HCT116 (cell line): ENCODE results near the gene PCDH1. TPM values are rescaled to one million over a fixed set of nuclear protein-coding genes. Genes with fewer than 3 reads are reported as not detected.

Experiments used
- ATAC-seq: fragments of 200-7000 bp; cut with Tn5 transposase; 2 replicates; pipeline ENCODE4 v1.9.1; 2020; ENCODE audit warnings: mild to moderate bottlenecking, moderate library complexity
- BruUV-seq: library from RNA; stranded (reverse); fragments of 400-500 nt; replicated peaks from 2 replicates; lab custom pipeline; 2021; lab: Mats Ljungman, UMichigan
- CTCF ChIA-PET: fragments of 300-600 bp; sonication (Branson Sonifier 250); formaldehyde crosslinking; loops from one replicate; lab custom pipeline; 2021; ENCODE audit warnings: antibody characterized with exemption; lab: Charles Lee
- POLR2A ChIA-PET: fragments of 300-600, 350-600 bp; sonication (Branson Sonifier 250); formaldehyde crosslinking; loops from one replicate; lab custom pipeline; 2021; ENCODE audit warnings: antibody characterized with exemption; lab: Charles Lee
- RAD21 ChIA-PET, 2 experiments: fragments of 300-600 bp; sonication (Branson Sonifier 250); formaldehyde crosslinking; loops; one replicate each; lab custom pipeline; 2023; ENCODE audit warnings: low total read pairs in 2 of 2; ENCODE audit not compliant: uncharacterized antibody in 2 of 2, unreplicated experiment in 2 of 2, low non-redundant PET in 1 of 2; lab: Charles Lee
- DNase-seq: peaks from one replicate; pipeline ENCODE4 v3.0.0-alpha.2; 2010; ENCODE audit warnings: low read depth, low spot score
- H2AFZ ChIP-seq: fragments of 200-600 bp; shearing (Covaris generic), sonication (generic); 2 replicates; pipeline ENCODE4 v1.6.1; 2017; ENCODE audit warnings: low read depth, mixed run types, mixed read lengths, antibody characterized with exemption, low read length; ENCODE audit not compliant: poor library complexity, severe bottlenecking
- H3K27ac ChIP-seq: 2 replicates; pipeline ENCODE4 v1.5.1; 2012; ENCODE audit warnings: low read depth, low read length
- H3K27me3 ChIP-seq: fragments of 200-600 bp; sonication (generic); 2 replicates; pipeline ENCODE4 v1.6.1; 2016; ENCODE audit warnings: mixed run types, low read length, mixed read lengths; ENCODE audit not compliant: insufficient read depth
- H3K36me3 ChIP-seq, 2 experiments: fragments of 200-500 bp in 1 of 2; fragments of 200-600 bp in 1 of 2; sonication (Bioruptor generic) in 1 of 2; sonication (generic) in 1 of 2; 2 replicates each; pipeline versions ENCODE4 v1.5.1 to v1.6.1; 2014 to 2016; ENCODE audit warnings: low read length in 2 of 2, inconsistent platforms in 1 of 2, mixed read lengths in 1 of 2, mixed run types in 1 of 2; ENCODE audit not compliant: insufficient read depth in 2 of 2, control insufficient read depth in 1 of 2
- H3K4me1 ChIP-seq, 2 experiments: fragments of 200-600 bp in 1 of 2; sonication (generic) in 1 of 2; 2 replicates each; pipeline versions ENCODE4 v1.5.1 to v1.6.1; 2012 to 2017; ENCODE audit warnings: low read length in 2 of 2, inconsistent platforms in 1 of 2, mild to moderate bottlenecking in 1 of 2, mixed read lengths in 1 of 2, mixed run types in 1 of 2, moderate library complexity in 1 of 2; ENCODE audit not compliant: insufficient read depth in 2 of 2, control insufficient read depth in 1 of 2
- H3K4me2 ChIP-seq: fragments of 200-600 bp; sonication (generic); 2 replicates; pipeline ENCODE4 v1.6.1; 2017; ENCODE audit warnings: mixed run types, low read length, mixed read lengths
- H3K4me3 ChIP-seq, 2 experiments: fragments of 200-600 bp in 1 of 2; sonication (generic) in 1 of 2; replicated peaks in 1 of 2; 2 replicates each; pipeline ENCODE4 v1.5.1; 2011 to 2016; ENCODE audit warnings: low read length in 2 of 2, control low read depth in 1 of 2, low read depth in 1 of 2, mild to moderate bottlenecking in 1 of 2, mixed read lengths in 1 of 2, mixed run types in 1 of 2
- H3K79me2 ChIP-seq: fragments of 200-600 bp; sonication (generic); 2 replicates; pipeline ENCODE4 v1.6.1; 2017; ENCODE audit warnings: mild to moderate bottlenecking, mixed run types, low read length, moderate library complexity, mixed read lengths; ENCODE audit not compliant: insufficient read depth
- H3K9ac ChIP-seq: fragments of 200-600 bp; sonication (generic); 2 replicates; pipeline ENCODE4 v1.6.1; 2016; ENCODE audit warnings: low read length, mixed read lengths
- H3K9me2 ChIP-seq: fragments of 200-600 bp; sonication (generic), shearing (Covaris generic); 2 replicates; pipeline ENCODE4 v1.6.1; 2017; ENCODE audit warnings: mixed run types, mild to moderate bottlenecking, moderate library complexity; ENCODE audit not compliant: insufficient read depth
- H3K9me3 ChIP-seq, 2 experiments: fragments of 200-500 bp in 1 of 2; fragments of 200-600 bp in 1 of 2; sonication (Bioruptor generic) in 1 of 2; sonication (generic) in 1 of 2; 2 replicates each; pipeline ENCODE4 v1.6.1; 2014 to 2017; ENCODE audit warnings: low read length in 2 of 2, mixed read lengths in 2 of 2, inconsistent platforms in 1 of 2, low read depth in 1 of 2, mild to moderate bottlenecking in 1 of 2, mixed run types in 1 of 2, moderate library complexity in 1 of 2; ENCODE audit not compliant: control insufficient read depth in 1 of 2, insufficient read depth in 1 of 2
- H4K20me1 ChIP-seq: fragments of 200-600 bp; sonication (generic), shearing (Covaris generic); 2 replicates; pipeline ENCODE4 v1.6.1; 2017; ENCODE audit warnings: mixed run types, mild to moderate bottlenecking, moderate library complexity; ENCODE audit not compliant: insufficient read depth
- CBX3 ChIP-seq: IDR thresholded peaks from 2 replicates; pipeline ENCODE4 v1.6.1; 2012; ENCODE audit warnings: low read depth
- EGR1 ChIP-seq: IDR thresholded peaks from 2 replicates; pipeline ENCODE4 v1.6.1; 2012; ENCODE audit warnings: low read depth
- ELF1 ChIP-seq: IDR thresholded peaks from 2 replicates; pipeline ENCODE4 v1.6.1; 2012; ENCODE audit warnings: low read depth, borderline replicate concordance
- EZH2phosphoT487 ChIP-seq: fragments of 200-600 bp; IDR thresholded peaks from 2 replicates; pipeline ENCODE4 v1.6.1; 2018; ENCODE audit warnings: antibody characterized with exemption, borderline replicate concordance
- FOSL1 ChIP-seq: IDR thresholded peaks from 2 replicates; pipeline ENCODE4 v1.6.1; 2012; ENCODE audit warnings: low read depth
- JUND ChIP-seq: IDR thresholded peaks from 2 replicates; pipeline ENCODE4 v1.6.1; 2012
- POLR2A ChIP-seq: IDR thresholded peaks from 2 replicates; pipeline ENCODE4 v1.7.0; 2011; ENCODE audit warnings: borderline replicate concordance; ENCODE audit not compliant: insufficient read depth, insufficient read length; ENCODE audit errors: extremely low read depth
- RAD21 ChIP-seq: IDR thresholded peaks from 2 replicates; pipeline ENCODE4 v1.6.1; 2012; ENCODE audit warnings: low read depth, mild to moderate bottlenecking
- SIN3A ChIP-seq: IDR thresholded peaks from 2 replicates; pipeline ENCODE4 v1.6.1; 2012; ENCODE audit warnings: low read depth
- SRF ChIP-seq: IDR thresholded peaks from 2 replicates; pipeline ENCODE4 v1.6.1; 2012; ENCODE audit warnings: low read depth
- TCF7L2 ChIP-seq: IDR thresholded peaks from 2 replicates; pipeline ENCODE4 v1.7.0; 2011; ENCODE audit warnings: borderline replicate concordance, inconsistent platforms; ENCODE audit not compliant: insufficient read depth, insufficient read length; ENCODE audit errors: extremely low read depth
- YY1 ChIP-seq: IDR thresholded peaks from 2 replicates; pipeline ENCODE4 v1.6.1; 2011; ENCODE audit warnings: low read length, low read depth, moderate library complexity, mild to moderate bottlenecking; ENCODE audit not compliant: insufficient replicate concordance; ENCODE audit errors: extremely low read depth
- ZFX ChIP-seq: fragments of 450-650 bp; IDR thresholded peaks from 2 replicates; pipeline ENCODE4 v1.6.1; 2017
- ZNF274 ChIP-seq: fragments of 200-500 bp; sonication (Bioruptor generic); IDR thresholded peaks from 2 replicates; pipeline ENCODE4 v1.6.1; 2014; ENCODE audit warnings: mild to moderate bottlenecking, low read depth, low read length, inconsistent platforms
- intact Hi-C: fragments of 100-400 bp; cut with micrococcal nuclease; formaldehyde crosslinking; loops from 2 replicates; pipeline ENCODE4 v1.10.0; 2022
- total RNA-seq: library from RNA; stranded (reverse); gene quantifications from one replicate; pipeline ENCODE4 v1.2.1, GENCODE V29; 2021; ENCODE audit not compliant: unreplicated experiment
- TF ChIP-seq, protein P1 (sequence below): IDR thresholded peaks from 2 replicates; pipeline ENCODE4 v1.6.1; 2012
- TF ChIP-seq, protein P2 (sequence below): IDR thresholded peaks from 2 replicates; pipeline ENCODE4 v1.6.1; 2012
- TF ChIP-seq, protein P3 (sequence below), 3 experiments: fragments of 200-600 bp in 1 of 3; sonication (generic) in 1 of 3; IDR thresholded peaks in 2 of 3; conservative IDR thresholded peaks in 1 of 3; 2 replicates each; pipeline ENCODE4 v1.5.1; 2012 to 2017; ENCODE audit warnings: low read depth in 2 of 3, low read length in 2 of 3, antibody characterized with exemption in 1 of 3, borderline replicate concordance in 1 of 3, control low read depth in 1 of 3, mild to moderate bottlenecking in 1 of 3, mixed read lengths in 1 of 3, mixed run types in 1 of 3, moderate library complexity in 1 of 3; ENCODE audit not compliant: insufficient read depth in 1 of 3

The PCDH1 gene
- total RNA-seq, 1 experiment from 2014 or later, result 24.2 TPM

DNA sequence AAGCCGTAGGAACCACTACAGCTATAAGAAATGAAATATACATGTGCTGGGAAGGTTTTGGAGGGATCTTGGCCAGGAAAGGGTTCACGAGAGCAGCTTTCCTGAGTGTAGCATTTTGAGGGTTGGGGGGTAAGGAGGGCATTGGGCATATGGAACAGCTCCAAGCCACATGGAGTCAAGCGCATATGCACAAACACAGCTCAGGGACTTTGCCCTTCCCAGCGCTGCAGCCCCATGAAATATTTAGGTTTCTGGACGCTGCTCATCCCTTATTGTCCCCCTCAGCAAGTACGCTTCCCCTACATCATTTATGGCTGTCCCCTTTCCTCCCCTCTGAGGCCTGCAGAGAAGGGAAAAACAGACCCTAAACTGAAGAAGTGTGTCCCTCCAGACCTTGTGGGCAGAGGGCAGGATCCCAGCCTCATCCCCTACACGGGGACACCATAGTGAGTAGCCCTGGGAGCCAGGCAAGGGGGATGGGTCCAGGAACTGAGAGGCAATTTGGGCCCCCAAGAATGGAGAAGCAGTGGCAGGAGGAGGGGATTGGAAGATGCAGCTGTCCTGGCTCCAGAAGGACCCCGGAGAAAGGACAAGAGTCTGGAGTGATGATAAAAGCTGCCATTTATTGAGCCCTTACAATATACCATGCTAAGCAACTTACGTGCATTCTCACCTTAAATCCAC lies 33.7 kb downstream of the PCDH1 start:
- no peak for ATAC-seq
- BruUV-seq, result no TSS peak
- H3K9ac ChIP-seq, result no peak overlapping the region
- no peaks in the 10 kb centered on the region for H3K9me3 ChIP-seq
- peaks cover 32 to 57% of the 10 kb centered on the region in 2 experiments for H3K4me1 ChIP-seq
- no peak for DNase-seq
- RAD21 ChIA-PET, result no interaction called here
- CTCF ChIA-PET, result interaction anchor here (1.3 kb wide), 1 partner anchor 8 kb away, joined by 10 read pairs; no protein-coding TSS in a partner anchor
- H3K36me3 ChIP-seq, result no peaks in the 10 kb centered on the region
- no peak overlapping the region for H2AFZ ChIP-seq
- H3K27ac ChIP-seq, result no peak overlapping the region
- POLR2A ChIA-PET, result no interaction called here
- H3K9me2 ChIP-seq, result no peaks in the 10 kb centered on the region
- no peaks in the 10 kb centered on the region for H3K27me3 ChIP-seq
- intact Hi-C loops, result no loop called here
- no peaks in the 10 kb centered on the region for H4K20me1 ChIP-seq
- TF ChIP-seq SIN3A, result no peak
- no peak for TF ChIP-seq ZNF274
- no peak for TF ChIP-seq ELF1
- TF ChIP-seq FOSL1, result no peak
- no peak for TF ChIP-seq YY1
- TF ChIP-seq, protein P1, sequence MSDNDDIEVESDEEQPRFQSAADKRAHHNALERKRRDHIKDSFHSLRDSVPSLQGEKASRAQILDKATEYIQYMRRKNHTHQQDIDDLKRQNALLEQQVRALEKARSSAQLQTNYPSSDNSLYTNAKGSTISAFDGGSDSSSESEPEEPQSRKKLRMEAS, result no peak
- H3K4me3 ChIP-seq, result no peak overlapping the region
- H3K79me2 ChIP-seq, result no peaks in the 10 kb centered on the region
- H3K4me2 ChIP-seq, result no peak overlapping the region

DNA sequence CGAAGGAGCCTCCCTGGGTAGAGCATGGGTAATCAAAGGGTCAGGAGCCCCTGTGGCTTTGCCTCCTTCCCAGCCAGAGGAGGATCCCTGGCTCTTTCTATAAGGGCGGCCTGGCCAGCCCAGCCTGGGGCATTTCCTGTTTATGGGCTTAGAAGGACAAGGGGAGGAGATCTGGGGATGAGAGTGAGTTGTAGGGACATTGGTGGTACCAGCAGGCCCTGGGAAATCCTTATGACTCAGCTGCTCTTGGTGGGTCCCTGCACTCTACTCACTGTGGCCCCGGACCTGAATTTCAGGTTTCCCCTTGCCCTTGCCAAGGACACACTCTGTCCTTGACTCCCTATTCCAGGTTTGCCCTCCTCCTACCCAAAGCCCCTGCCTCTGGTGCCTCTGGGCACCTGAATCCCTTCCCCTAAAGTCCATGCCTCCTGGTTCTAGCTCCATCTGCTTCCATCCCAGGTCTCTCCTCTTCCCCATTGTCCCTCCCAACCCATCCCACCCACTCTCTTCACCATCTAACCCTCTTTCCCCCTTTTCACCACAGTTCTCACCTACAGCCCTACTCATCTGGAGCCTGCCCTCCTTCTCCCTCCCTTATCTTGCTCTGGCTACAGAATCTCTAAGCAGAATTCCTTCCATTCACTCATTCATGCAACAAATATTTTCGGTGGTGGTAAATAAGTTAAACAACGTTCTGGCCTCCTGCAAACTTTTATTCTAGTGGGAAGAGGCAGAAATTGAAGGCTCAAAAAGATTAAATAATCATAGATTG lies 34.9 kb downstream of the PCDH1 start:
- Histone ChIP-seq H3K9me2 (no peaks in the 10 kb centered on the region), H3K9ac (no peak overlapping the region), H3K27me3 (no peaks in the 10 kb centered on the region), H3K4me1 (peaks cover 25 to 45% of the 10 kb centered on the region in 2 experiments), H2AFZ (no peak overlapping the region), H3K4me2 (no peak overlapping the region), H3K27ac (no peak overlapping the region; the same call in 1 of the 2 replicates), H4K20me1 (no peaks in the 10 kb centered on the region), H3K9me3 (no peaks in the 10 kb centered on the region), H3K79me2 (no peaks in the 10 kb centered on the region), H3K4me3 (no peak overlapping the region), H3K36me3 (no peaks in the 10 kb centered on the region)
- CTCF ChIA-PET, result no interaction called here
- intact Hi-C loops, result no loop called here
- DNase-seq (no peak), ATAC-seq (peak; percentile 28; the same call in 1 of the 2 replicates)
- POLR2A ChIA-PET, result no interaction called here
- no TSS peak for BruUV-seq
- RAD21 ChIA-PET, result no interaction called here
- no peak for TF ChIP-seq EGR1
- TF ChIP-seq, protein P2, sequence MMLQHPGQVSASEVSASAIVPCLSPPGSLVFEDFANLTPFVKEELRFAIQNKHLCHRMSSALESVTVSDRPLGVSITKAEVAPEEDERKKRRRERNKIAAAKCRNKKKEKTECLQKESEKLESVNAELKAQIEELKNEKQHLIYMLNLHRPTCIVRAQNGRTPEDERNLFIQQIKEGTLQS, result no peak
- TF ChIP-seq JUND, result no peak
- no peak for TF ChIP-seq TCF7L2
- no peak for TF ChIP-seq FOSL1
- no peak for TF ChIP-seq SRF
- TF ChIP-seq, protein P3, sequence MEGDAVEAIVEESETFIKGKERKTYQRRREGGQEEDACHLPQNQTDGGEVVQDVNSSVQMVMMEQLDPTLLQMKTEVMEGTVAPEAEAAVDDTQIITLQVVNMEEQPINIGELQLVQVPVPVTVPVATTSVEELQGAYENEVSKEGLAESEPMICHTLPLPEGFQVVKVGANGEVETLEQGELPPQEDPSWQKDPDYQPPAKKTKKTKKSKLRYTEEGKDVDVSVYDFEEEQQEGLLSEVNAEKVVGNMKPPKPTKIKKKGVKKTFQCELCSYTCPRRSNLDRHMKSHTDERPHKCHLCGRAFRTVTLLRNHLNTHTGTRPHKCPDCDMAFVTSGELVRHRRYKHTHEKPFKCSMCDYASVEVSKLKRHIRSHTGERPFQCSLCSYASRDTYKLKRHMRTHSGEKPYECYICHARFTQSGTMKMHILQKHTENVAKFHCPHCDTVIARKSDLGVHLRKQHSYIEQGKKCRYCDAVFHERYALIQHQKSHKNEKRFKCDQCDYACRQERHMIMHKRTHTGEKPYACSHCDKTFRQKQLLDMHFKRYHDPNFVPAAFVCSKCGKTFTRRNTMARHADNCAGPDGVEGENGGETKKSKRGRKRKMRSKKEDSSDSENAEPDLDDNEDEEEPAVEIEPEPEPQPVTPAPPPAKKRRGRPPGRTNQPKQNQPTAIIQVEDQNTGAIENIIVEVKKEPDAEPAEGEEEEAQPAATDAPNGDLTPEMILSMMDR (IDR thresholded peaks at IDR 0.05 in 2 of 3, conservative IDR thresholded peaks at IDR 0.05 in 1 of 3; ENCODE audit: borderline replicate concordance in 1 of 3, insufficient read depth in 1 of 3, low read depth in 2 of 3, low read length in 2 of 3), result no peak
- TF ChIP-seq EZH2phosphoT487, result no peak
- TF ChIP-seq CBX3, result no peak
- TF ChIP-seq, protein P1, result no peak
- no peak for TF ChIP-seq ZFX
- TF ChIP-seq RAD21, result no peak
- TF ChIP-seq POLR2A, result no peak
- TF ChIP-seq SIN3A, result no peak
